GM19468 (cell line): Measurements from ENCODE around the gene C22orf15.

ENCODE experiments used
- ATAC-seq: cut with Tn5 transposase; IDR thresholded peaks from one replicate; pipeline ENCODE4 v1.9.1; 2021; ENCODE audit warnings: mild to moderate bottlenecking, moderate library complexity, moderate number of reproducible peaks; ENCODE audit not compliant: unreplicated experiment; ENCODE audit errors: extremely low read depth

C22orf15 gene

GRCh38 chr22:23772315-23772648 is 9.5 kb downstream of the C22orf15 start:
- ATAC-seq = no peak

GRCh38 chr22:23772649-23773473 is 10.1 kb downstream of the C22orf15 start, which contains the start of gene MMP11:
TSS of gene MMP11 (plus strand) at chr22:23772849. CDS start at chr22:23772871, 22 bp downstream.
- no peak for ATAC-seq

DNA sequence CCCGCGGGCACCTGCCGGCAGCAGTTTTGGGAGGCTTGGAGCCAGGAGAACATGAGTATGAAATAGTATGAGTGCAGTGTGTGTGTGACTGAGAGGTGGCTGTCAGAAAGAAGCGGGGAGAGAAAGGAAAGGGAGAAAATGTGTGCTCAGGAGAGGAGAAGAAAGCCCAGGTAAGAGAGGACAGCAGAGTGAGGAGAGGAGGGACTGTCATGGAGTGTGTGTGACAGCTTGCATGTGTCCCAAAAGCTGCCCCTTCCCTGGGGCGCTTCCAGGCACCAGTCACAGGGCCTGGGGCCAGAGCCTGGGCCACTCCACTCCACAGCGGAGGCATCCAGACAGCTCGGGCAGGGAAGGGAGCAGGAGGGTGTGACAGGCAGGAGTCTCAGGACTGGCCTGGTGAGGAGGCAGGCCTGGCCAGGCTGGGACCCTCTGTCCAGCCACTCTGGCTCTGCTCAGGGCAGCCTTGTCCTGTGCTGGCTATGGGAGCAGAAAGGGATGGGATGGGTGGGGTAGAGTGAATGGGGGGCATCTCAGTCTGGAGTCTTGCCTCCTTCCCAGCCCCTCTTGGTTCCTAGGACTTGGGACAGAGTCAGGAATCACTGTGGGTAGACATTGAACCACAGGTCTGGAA is 10.8 kb downstream of the C22orf15 start:
- ATAC-seq = no peak

DNA sequence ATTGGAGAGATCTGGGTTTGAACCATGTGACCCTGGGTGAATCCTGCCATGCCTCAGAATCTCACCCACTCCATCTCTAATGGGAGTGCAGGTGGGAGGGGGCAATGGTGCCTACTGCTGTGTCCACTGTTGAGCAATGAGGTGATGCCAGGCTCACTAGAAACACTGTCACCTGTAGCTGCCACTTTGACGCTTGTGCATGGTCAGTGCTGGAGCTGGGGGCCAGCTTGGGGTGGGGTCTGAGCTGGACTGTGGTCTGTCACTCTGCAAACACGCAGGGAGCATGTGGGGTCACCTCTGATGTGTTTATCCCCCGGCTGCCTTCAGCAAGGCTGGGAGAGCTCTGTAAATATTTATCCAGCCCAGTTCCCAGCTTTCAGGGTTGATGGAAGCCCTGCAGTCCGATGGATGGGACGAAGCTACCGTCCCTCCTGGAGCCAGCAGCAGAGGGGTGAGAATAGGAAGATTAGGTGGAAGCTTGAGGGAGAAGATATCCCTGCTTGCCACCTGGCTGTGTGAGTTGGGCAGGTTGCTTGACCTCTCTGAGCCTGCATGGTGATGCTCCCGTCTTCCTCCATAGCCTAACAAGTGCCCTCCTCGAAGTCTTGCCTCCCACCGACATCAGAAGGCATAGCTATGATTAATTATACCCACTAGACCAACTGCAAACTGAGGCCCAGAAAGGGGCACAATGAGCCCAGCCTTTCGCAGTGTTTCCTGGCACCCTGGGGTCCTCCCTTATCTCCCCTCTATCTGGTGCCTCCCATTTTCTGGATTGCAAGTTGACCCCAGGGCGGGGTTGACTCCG is 11.5 kb downstream of the C22orf15 start:
- ATAC-seq = no peak

- no peak for ATAC-seq
These were observed 12.2 kb downstream of the C22orf15 start for GRCh38 chr22:23774922-23775436.

DNA sequence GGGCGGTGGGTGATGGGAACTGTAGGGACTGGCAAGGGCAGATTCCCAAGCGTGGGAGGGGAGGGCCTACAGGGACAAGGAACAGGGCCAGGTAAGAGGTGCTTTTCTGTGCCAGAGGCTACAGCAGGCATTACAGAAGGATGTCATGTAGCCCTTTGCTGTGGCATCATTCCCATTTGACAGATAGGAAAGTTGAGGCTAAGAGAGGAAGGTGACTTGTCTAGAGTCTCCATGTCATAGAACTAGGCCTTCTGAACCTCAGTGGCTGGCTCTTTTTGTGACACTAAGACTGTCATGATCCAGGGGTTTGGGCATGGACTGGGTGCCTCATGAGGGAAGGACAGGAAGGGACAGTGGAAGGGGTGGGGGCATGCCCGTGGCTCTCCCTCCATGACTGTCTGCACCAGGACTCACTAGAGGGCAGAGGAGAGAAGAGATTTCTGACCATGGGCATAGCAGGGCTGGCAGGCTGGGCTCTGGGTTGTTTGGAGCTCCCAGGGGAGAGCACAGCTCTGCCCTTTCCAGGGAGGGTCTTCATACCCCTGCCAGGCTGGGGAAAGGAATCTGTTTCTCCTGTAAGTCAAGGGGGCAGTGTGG is 13.1 kb downstream of the C22orf15 start:
- ATAC-seq = no peak

- no peak for ATAC-seq
These were observed 15.2 kb downstream of the C22orf15 start for GRCh38 chr22:23777776-23778576.

GRCh38 chr22:23778577-23778900 is 15.7 kb downstream of the C22orf15 start:
- no peak for ATAC-seq

- no peak for ATAC-seq
These were observed 16.3 kb downstream of the C22orf15 start for GRCh38 chr22:23779083-23779482.

GRCh38 chr22:23779731-23780130 is 16.9 kb downstream of the C22orf15 start:
- ATAC-seq = no peak

- ATAC-seq = no peak
These were observed 17.5 kb downstream of the C22orf15 start for GRCh38 chr22:23780146-23780748.

DNA sequence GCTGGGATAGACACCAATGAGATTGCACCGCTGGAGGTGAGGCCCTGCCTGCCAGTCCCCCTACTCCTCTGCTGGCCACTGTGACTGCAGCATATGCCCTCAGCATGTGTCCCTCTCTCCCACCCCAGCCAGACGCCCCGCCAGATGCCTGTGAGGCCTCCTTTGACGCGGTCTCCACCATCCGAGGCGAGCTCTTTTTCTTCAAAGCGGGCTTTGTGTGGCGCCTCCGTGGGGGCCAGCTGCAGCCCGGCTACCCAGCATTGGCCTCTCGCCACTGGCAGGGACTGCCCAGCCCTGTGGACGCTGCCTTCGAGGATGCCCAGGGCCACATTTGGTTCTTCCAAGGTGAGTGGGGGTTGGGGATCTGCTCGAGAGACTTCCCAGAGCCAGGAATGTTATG is 18.3 kb downstream of the C22orf15 start:
- no peak for ATAC-seq

DNA sequence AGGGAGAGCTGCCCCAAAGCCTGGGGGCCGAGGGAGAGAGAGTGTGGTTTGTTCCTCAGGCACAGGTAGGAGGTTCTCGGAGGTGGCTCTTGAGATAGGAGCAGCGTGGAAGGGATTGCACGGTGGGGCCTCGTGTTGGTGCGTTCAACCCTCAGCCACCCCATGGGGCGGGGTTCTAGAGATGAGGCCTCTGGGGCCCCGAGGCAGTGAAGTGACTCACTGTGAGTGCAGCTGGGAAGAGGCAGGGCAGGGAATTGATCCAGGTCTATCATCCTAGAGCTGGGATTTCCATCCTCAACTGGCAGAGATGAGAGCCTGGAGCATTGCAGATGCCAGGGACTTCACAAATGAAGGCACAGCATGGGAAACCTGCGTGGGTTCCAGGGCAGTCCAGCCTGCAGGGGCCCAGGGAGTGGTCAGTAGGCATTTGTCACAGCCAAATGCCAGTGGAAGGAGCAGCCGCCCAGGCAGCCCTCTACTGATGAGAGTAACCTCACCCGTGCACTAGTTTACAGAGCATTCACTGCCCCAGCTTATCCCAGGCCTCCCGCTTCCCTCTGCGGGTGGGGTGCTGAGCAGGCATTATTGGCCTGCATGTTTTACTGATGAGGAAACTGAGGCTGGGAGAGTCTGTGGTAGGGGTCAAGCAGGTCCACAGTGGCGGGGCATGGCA is 18.9 kb downstream of the C22orf15 start:
- ATAC-seq = no peak

- no peak for ATAC-seq
These were observed 19.5 kb downstream of the C22orf15 start for GRCh38 chr22:23782252-23782651.

- ATAC-seq = no peak
These were observed 19.9 kb downstream of the C22orf15 start for GRCh38 chr22:23782703-23783102.

- no peak for ATAC-seq
These were observed 20.7 kb downstream of the C22orf15 start for GRCh38 chr22:23783265-23784150.

GRCh38 chr22:23784215-23784732 is 21.5 kb downstream of the C22orf15 start:
- ATAC-seq = no peak
